HG03378 (cell line): ENCODE measurements around the gene LEMD1.
"Not testable (repeated sequence)": the region's sequence is repeated elsewhere in the genome, so short reads cannot be mapped to it uniquely, and the experiment has no call there.

Source experiments
- ATAC-seq: cut with Tn5 transposase; IDR thresholded peaks from one replicate; pipeline ENCODE4 v1.9.1; 2021; ENCODE audit warnings: mild to moderate bottlenecking, moderate library complexity; ENCODE audit not compliant: unreplicated experiment

LEMD1 gene

DNA sequence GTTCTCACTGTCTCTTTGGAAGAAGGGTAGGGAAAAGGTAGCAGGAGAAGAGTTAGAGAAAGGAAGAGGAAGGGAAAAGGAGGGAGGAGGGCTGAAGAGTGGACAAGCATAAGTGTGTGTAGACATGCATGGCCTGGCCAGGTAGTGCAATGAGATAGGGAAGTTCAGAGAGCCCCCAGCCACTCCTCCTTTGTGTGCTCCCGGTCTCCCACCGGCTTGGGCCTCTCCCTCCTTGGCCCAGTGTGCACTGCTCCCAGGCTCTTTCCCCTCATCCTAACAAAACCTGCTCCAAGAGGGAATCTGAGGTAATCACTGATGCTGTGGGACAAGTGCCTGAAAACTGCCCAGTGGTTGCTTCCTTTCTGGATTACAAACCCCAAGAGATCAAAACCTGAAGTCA lies 10.3 kb upstream of the LEMD1 start:
- no peak for ATAC-seq

DNA sequence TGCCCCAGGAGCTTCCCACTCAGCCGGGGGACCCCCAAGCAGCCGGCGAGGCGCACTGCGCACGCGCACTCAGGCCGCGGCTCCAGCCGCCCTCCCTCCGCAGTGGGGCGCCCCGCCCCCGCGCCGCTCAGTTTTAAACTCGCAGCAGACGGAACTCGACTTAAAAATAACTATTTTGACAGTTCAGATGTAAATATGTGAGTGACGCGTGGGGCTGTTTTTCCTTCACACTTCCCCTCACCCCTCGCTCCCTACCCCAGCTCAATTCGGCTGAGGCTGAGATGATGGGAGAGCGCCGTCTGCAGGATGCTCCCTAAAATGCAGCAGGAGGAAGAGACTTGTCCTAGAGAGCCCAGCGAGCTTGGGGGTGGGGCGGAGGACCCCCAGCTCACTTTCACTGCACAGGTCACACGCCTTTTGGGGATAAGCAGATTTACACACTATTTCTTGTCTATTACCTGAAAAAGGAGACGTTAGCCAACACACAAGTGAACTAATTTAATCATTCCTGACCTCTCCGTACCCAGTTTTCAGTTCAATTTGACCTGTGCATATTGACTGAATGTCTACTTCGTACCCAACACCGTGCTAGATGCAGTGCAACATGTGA lies 8.9 kb upstream of the LEMD1 start:
- ATAC-seq = no peak

DNA sequence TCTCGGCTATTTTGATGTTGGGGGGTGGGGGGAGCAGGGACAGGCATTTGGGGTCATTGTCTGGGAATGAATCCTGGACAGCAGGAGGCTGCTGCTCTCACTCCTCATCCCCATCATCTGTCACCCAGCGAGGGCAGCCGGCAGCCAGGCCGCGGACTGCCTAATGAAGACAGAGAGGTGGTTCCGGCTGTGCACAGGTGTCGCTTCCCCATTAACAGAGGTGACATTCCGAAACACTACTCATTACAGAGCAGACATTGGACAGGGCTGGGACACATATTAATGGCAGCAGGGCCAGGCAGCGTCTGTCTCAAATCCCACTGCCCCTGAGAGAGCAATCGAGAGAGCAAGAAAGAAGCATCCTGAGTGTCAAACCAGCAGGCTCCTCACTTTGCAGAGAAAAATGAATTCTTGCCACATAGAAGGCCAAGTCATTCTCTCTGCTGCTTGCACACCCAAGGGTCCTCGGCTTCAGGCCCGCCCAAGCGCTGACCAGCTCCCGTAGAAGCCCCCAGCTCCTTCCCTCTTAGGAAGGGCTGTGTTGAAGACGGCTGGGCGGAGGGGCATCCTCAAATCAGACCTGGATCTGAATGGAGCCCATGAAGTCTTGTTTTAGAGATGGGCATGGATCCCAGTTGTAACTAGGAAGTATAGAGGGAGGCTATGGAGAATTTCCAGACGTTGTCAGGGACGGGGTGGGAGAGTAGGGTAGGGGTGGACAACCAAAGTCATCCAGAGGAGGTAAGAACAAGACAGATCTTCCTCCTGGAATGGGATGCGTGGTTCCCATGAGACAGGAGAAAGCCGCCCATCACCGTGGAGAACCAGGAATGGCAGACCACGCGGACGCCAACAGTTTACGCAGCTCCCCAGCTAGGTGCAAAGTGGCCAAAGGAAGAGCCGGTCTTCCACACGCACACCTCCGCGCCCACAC lies 8.2 kb upstream of the LEMD1 start:
- ATAC-seq = no peak

GRCh38 chr1:205424901-205425600 lies 3.2 kb upstream of the LEMD1 start:
- ATAC-seq = no peak

DNA sequence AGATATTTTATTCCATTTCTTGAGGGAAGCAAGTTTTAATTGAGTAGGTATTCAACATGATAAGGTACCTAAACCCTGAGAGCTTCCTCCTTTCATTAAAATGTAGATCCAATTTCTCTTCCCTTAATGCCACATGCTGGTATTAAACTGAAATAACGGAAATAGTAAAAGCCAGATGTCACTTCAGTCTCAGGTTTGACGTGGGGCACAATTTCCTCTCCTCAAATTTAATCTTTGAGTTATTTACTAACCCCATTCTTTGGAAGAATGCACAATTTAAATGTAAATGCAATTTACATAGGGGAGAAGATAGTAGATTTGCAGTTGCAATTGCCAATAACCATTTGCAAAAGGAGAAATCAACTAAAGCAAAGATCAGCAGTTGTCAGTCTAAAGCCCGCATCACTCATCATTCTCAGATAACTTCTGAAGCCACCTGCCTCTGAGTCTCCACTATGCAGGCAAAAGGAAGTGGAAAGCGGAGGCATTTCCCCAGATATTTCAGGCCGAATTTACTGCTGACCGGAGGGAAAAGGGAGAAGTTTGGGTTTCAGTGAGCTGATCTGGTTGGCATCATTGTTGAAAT lies 2.1 kb upstream of the LEMD1 start:
- ATAC-seq = no peak

- no peak for ATAC-seq
Measured at GRCh38 chr1:205422993-205423642, 1.3 kb upstream of the LEMD1 start.

GRCh38 chr1:205420938-205421337 lies 918 bp downstream of the LEMD1 start:
- ATAC-seq = no peak

DNA sequence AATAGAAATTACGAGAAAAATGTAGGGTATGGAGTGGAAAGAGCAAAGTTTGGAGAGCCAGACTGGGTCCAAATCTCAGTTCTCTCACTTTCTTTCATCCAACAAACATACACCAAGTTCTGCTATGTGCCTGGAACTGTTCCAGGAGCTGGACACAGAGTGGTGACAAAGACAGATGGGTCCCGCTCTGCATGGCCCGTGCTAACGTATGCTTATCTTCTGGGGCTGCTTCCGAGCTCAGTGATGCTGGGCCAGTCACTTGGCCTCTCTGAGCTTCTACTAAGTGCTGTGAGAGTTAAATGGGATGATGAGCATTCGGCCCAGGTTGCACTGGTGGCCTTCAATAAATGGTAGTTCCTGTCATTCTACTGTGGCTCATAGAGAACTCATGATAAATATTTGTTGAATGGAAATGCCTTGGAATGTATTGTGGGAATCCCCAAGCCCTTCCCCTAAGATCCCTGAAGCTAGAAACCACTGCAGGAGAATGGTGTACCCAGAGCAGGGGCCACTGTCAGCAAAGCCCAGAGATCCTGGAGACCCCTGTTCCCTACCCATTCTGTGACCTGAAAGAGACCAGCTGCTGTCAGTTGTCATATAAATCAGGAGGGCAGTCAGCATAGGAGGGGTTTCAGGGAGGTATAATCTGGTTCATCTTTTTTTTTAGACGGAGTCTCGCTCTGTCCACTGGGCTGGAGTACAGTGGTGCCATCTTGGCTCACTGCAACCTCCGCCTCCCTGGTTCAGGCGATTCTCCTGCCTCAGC lies 3.8 kb downstream of the LEMD1 start:
- ATAC-seq = no peak

- no peak for ATAC-seq
Measured at GRCh38 chr1:205416322-205416721, 5.5 kb downstream of the LEMD1 start.

GRCh38 chr1:205410581-205411298 lies 11.1 kb downstream of the LEMD1 start:
- ATAC-seq = no peak

GRCh38 chr1:205407970-205408369 lies 13.9 kb downstream of the LEMD1 start:
- ATAC-seq = no peak

DNA sequence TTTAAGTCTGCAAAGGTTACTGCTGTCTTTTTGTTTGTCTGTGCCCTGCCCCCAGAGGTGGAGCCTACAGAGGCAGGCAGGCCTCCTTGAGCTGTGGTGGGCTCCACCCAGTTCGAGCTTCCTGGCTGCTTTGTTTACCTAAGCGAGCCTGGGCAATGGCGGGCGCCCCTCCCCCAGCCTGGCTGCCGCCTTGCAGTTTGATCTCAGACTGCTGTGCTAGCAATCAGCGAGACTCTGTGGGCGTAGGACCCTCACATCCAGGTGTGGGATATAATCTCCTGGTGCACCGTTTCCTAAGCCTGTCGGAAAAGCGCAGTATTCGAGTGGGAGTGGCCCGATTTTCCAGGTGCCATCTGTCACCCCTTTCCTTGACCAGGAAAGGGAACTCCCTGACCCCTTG lies 15.6 kb downstream of the LEMD1 start:
- not testable (repeated sequence) for ATAC-seq

DNA sequence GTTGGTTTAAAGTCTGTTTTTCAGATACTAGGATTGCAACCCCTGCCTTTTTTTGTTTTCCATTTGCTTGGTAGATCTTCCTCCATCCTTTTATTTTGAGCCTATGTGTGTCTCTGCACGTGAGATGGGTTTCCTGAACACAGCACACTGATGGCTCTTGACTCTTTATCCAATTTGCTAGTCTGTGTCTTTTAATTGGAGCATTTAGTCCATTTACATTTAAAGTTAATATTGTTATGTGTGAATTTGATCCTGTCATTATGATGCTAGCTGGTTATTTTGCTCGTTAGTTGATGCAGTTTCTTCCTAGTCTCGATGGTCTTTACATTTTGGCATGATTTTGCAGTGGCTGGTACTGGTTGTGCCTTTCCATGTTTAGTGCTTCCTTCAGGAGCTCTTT lies 17.4 kb downstream of the LEMD1 start:
- not testable (repeated sequence) for ATAC-seq

DNA sequence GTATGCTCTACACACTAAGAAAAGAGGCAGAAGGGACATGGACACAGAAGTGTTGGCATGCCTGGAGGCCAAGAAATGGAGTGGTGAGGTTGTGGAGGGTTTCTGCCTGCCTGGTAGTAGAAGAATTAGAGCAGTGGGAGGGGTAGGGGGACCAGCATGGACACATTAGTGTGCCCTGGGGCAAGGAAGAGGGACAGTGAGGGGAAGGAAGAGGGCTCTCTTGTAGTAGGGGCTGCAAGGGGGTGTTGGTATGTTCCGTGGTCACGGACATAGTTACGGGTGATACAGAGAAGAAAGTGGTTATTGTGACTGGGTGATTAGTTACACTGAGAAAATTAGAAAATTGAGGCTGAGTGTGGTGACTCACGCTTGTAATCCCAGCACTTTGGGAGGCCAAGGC lies 23.3 kb downstream of the LEMD1 start:
- ATAC-seq = no peak

- no peak for ATAC-seq
Measured at GRCh38 chr1:205396967-205397616, 24.8 kb downstream of the LEMD1 start.

DNA sequence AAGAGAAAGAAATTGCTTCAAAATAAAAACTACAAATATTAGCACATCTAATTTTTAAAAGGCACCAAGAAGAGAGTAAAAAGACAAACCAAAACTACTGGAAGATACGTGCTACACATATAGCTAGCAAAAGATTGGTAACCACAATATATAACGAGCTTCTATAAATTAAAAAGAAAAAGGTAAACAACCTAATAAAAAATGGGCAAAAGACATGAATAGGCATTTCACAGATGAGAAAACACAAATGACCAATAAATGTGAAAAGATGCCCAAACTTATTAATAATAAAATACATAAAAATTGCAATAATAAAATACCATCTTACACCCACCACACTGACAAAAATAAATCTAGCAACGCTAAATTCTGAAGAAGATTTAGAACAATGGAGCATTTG lies 26.2 kb downstream of the LEMD1 start:
- no peak for ATAC-seq

GRCh38 chr1:205392650-205393049 lies 29.2 kb downstream of the LEMD1 start:
- ATAC-seq = no peak

- no peak for ATAC-seq
Measured at GRCh38 chr1:205391386-205391785, 30.5 kb downstream of the LEMD1 start.

DNA sequence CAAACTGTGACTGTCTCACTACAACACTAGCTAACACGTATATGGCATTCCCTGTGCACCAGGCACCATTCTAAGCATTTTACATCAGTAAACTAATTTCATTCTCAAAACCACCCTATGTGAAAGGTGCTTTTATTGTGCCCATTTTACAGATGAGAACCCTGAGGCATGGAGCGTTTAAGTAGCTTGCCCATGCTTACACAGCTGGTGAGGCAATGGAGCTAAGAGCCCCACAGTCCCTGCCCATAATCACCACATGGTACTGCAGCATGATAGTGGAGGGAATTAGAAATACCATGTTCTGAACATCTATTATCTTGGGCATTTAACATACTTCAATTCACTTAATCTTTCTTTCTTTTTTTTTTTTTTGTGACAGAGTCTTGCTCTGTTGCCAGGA lies 34.0 kb downstream of the LEMD1 start:
- no peak for ATAC-seq
